NCI-H2107 (cell line): Measurements from ENCODE around the gene AR.
"Not testable (repeated sequence)": the region's sequence is repeated elsewhere in the genome, so short reads cannot be mapped to it uniquely, and the experiment has no call there.

Experiments used
- DNase-seq: peaks from one replicate; lab custom pipeline; 2025; lab: John Stamatoyannopoulos, UW

Gene AR

GRCh38 chrX:67648361-67648760 is 104.5 kb downstream of the AR start:
- DNase-seq, result no peak

GRCh38 chrX:67651437-67652142 is 107.8 kb downstream of the AR start:
- no peak for DNase-seq

- DNase-seq, result no peak
These were observed 108.7 kb downstream of the AR start for GRCh38 chrX:67652543-67652942.

- no peak for DNase-seq
These were observed 110.5 kb downstream of the AR start for GRCh38 chrX:67654301-67654700.

GRCh38 chrX:67665583-67665982 is 121.8 kb downstream of the AR start:
- no peak for DNase-seq

GRCh38 chrX:67670717-67671116 is 126.9 kb downstream of the AR start:
- DNase-seq, result not testable (repeated sequence)

- no peak for DNase-seq
These were observed 130.0 kb downstream of the AR start for GRCh38 chrX:67673741-67674274.

GRCh38 chrX:67674741-67675140 is 130.9 kb downstream of the AR start:
- no peak for DNase-seq

GRCh38 chrX:67684136-67684535 is 140.3 kb downstream of the AR start:
- no peak for DNase-seq

GRCh38 chrX:67692246-67692645 is 148.4 kb downstream of the AR start:
- no peak for DNase-seq

GRCh38 chrX:67693928-67694327 is 150.1 kb downstream of the AR start:
- no peak for DNase-seq

GRCh38 chrX:67697452-67697851 is 153.6 kb downstream of the AR start:
- no peak for DNase-seq

- DNase-seq, result no peak
These were observed 156.8 kb downstream of the AR start for GRCh38 chrX:67700602-67701001.

- no peak for DNase-seq
These were observed 170.2 kb downstream of the AR start for GRCh38 chrX:67714004-67714403.

- DNase-seq, result no peak
These were observed 173.8 kb downstream of the AR start for GRCh38 chrX:67717571-67717970.

- no peak for DNase-seq
These were observed 175.1 kb downstream of the AR start for GRCh38 chrX:67718926-67719325.

- DNase-seq, result no peak
These were observed 176.5 kb downstream of the AR start for GRCh38 chrX:67720344-67720743.

GRCh38 chrX:67721321-67721720 is 177.5 kb downstream of the AR start:
- DNase-seq, result no peak

GRCh38 chrX:67723580-67724351 is 179.9 kb downstream of the AR start:
- DNase-seq, result no peak

- no peak for DNase-seq
These were observed 180.7 kb downstream of the AR start for GRCh38 chrX:67724359-67725110.

- no peak for DNase-seq
These were observed 181.7 kb downstream of the AR start for GRCh38 chrX:67725471-67725870.

GRCh38 chrX:67726018-67726417 is 182.2 kb downstream of the AR start:
- DNase-seq, result no peak

- no peak for DNase-seq
These were observed 183.8 kb downstream of the AR start for GRCh38 chrX:67727576-67727975.
